ENCODE data around the gene LMF1. TPM values are rescaled to one million over a fixed set of nuclear protein-coding genes. Genes with fewer than 3 reads are reported as not detected.

The LMF1 gene
- total and polyA plus RNA-seq, 2 experiments from 2014 or later = 18.8 to 41.6 TPM

GRCh38 chr16:882256-882655 is 88.5 kb downstream of the LMF1 start:
- Histone ChIP-seq H3K9me3 (ENCODE audit: low read depth) (no peaks in the 10 kb centered on the region), H3K36me3 (no peaks in the 10 kb centered on the region), H3K4me3 (no peak overlapping the region), H3K4me1 (ENCODE audit: low read depth) (peaks cover 4% of the 10 kb centered on the region), H3K27me3 (no peaks in the 10 kb centered on the region), H3K27ac (no peak overlapping the region)
- no peak for DNase-seq (ENCODE audit: low read depth in 1 of 2, low spot score in 1 of 2)
- no peak for TF ChIP-seq CTCF (IDR thresholded peaks at IDR 0.05; ENCODE audit: low read depth, low read length)

- Histone ChIP-seq H3K4me1 (ENCODE audit: low read depth) (no peaks in the 10 kb centered on the region), H3K36me3 (no peaks in the 10 kb centered on the region), H3K27me3 (no peaks in the 10 kb centered on the region), H3K27ac (no peak overlapping the region), H3K4me3 (no peak overlapping the region), H3K9me3 (ENCODE audit: low read depth) (no peaks in the 10 kb centered on the region)
- no peak for TF ChIP-seq CTCF (IDR thresholded peaks at IDR 0.05; ENCODE audit: low read depth, low read length)
- DNase-seq (ENCODE audit: low read depth in 1 of 2, low spot score in 1 of 2) = no peak
Observed at GRCh38 chr16:881219-882097, 89.3 kb downstream of the LMF1 start.

- H3K4me1 ChIP-seq (ENCODE audit: low read depth) = no peaks in the 10 kb centered on the region
- TF ChIP-seq CTCF (IDR thresholded peaks at IDR 0.05; ENCODE audit: low read depth, low read length) = no peak
Observed at GRCh38 chr16:880471-881171, 90.2 kb downstream of the LMF1 start.

GRCh38 chr16:879986-880385 is 90.8 kb downstream of the LMF1 start:
- no peak for DNase-seq (ENCODE audit: low read depth in 1 of 2, low spot score in 1 of 2)
- no peaks in the 10 kb centered on the region for H3K4me1 ChIP-seq (ENCODE audit: low read depth)
- H3K4me3 ChIP-seq = no peak overlapping the region
- no peak overlapping the region for H3K27ac ChIP-seq
- H3K36me3 ChIP-seq = no peaks in the 10 kb centered on the region
- no peaks in the 10 kb centered on the region for H3K9me3 ChIP-seq (ENCODE audit: low read depth)
- no peak for TF ChIP-seq CTCF (IDR thresholded peaks at IDR 0.05; ENCODE audit: low read depth, low read length)
- no peaks in the 10 kb centered on the region for H3K27me3 ChIP-seq

More at GRCh38 chr16:880471-881171, 90.2 kb downstream of the LMF1 start:
- no peak for DNase-seq (ENCODE audit: low read depth in 1 of 2, low spot score in 1 of 2)
- no peak overlapping the region for H3K4me3 ChIP-seq
- no peaks in the 10 kb centered on the region for H3K9me3 ChIP-seq (ENCODE audit: low read depth)
- no peaks in the 10 kb centered on the region for H3K36me3 ChIP-seq
- no peaks in the 10 kb centered on the region for H3K27me3 ChIP-seq
- no peak overlapping the region for H3K27ac ChIP-seq

- H3K9me3 ChIP-seq (ENCODE audit: low read depth) = no peaks in the 10 kb centered on the region
- no peak for TF ChIP-seq CTCF (IDR thresholded peaks at IDR 0.05; ENCODE audit: low read depth, low read length)
- no peak overlapping the region for H3K27ac ChIP-seq
- no peaks in the 10 kb centered on the region for H3K4me1 ChIP-seq (ENCODE audit: low read depth)
- no peaks in the 10 kb centered on the region for H3K36me3 ChIP-seq
- no peak overlapping the region for H3K4me3 ChIP-seq
- DNase-seq (ENCODE audit: low read depth in 1 of 2, low spot score in 1 of 2) = no peak
- H3K27me3 ChIP-seq = no peaks in the 10 kb centered on the region
Observed at GRCh38 chr16:879461-879861, 91.3 kb downstream of the LMF1 start.
